ENCODE measurements around the gene PP2D1.

Gene PP2D1

DNA sequence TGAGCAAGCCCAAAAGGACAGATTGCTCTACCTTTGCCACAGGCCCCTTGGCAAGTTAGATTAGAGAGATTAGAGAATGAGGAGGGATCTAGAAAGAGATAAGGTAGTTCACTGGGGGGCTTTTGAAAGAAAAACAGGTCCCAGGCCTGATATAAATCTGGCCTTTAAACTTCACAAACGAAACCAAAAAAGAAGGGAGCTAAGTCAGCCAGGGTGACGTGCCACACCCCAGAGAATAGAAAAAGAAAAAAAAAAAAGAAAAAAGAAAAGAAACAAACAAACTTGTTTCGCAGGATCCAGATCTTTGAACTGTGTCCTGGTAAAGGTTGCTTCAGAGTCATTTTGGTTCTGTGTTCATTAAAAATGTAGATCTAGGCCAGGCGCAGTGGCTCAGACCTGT lies 31.8 kb upstream of the PP2D1 start:
- TF ChIP-seq Cebpa-rat (IDR thresholded peaks at IDR 0.05) = no peak
- peak overlapping the region; percentile 52 to 78 (median 66) for H3K9ac ChIP-seq

DNA sequence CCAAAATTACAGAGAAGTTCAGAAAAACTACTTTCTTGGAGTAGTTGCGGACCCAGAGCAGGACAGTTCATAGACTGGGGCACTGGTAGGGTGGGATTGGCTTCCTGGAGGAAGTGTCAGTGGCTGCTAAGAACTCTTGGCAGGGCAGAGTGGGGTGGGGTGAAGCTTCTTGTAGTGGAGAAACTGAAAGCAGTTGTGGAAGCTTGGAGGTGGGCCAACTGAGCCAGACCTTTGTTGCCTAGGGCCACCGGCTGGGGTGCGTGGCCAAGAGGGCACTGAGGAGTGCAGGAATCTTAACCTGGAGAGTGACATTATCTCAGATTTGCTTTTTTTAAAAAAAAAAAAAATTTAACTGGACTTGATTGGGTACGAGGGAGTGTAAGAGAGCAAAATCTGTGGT lies 31.3 kb upstream of the PP2D1 start:
- Histone ChIP-seq H3K9ac (peak overlapping the region; percentile 52 to 78 (median 66)), H3K27me3 (no peaks in the 10 kb centered on the region), H3K4me2 (peak overlapping the region; percentile 69 to 99 (median 93)), H3K4me3 (peak overlapping the region; percentile 8 to 49 (median 28); a peak in 14 of 20 replicates), H3K27ac (peak overlapping the region; percentile 38 to 71 (median 60); a peak in 19 of 22 replicates), H3K9me3 (replicated peaks in 1 of 11) (no peaks in the 10 kb centered on the region), H3K4me1 (peaks cover 45 to 60% (median 49%) of the 10 kb centered on the region in 10 experiments), H3K36me3 (no peaks in the 10 kb centered on the region), H4K20me1 (peaks cover 0 to 32% (median 11%) of the 10 kb centered on the region in 11 experiments; a peak in 10 of 22 replicates)
- no peak for TF ChIP-seq Cebpa-rat (IDR thresholded peaks at IDR 0.05)

More for the DNA sequence above, 31.8 kb upstream of the PP2D1 start:
- no peaks in the 10 kb centered on the region for H3K9me3 ChIP-seq (replicated peaks in 1 of 11)
- H3K4me3 ChIP-seq = peak overlapping the region; percentile 8 to 49 (median 28); a peak in 14 of 20 replicates
- no peaks in the 10 kb centered on the region for H3K27me3 ChIP-seq
- H3K4me1 ChIP-seq = peaks cover 45 to 60% (median 49%) of the 10 kb centered on the region in 10 experiments
- peak overlapping the region; percentile 38 to 71 (median 60); a peak in 19 of 22 replicates for H3K27ac ChIP-seq
- H4K20me1 ChIP-seq = peaks cover 0 to 32% (median 11%) of the 10 kb centered on the region in 11 experiments; a peak in 10 of 22 replicates
- H3K36me3 ChIP-seq = no peaks in the 10 kb centered on the region
- peak overlapping the region; percentile 69 to 99 (median 93) for H3K4me2 ChIP-seq

DNA sequence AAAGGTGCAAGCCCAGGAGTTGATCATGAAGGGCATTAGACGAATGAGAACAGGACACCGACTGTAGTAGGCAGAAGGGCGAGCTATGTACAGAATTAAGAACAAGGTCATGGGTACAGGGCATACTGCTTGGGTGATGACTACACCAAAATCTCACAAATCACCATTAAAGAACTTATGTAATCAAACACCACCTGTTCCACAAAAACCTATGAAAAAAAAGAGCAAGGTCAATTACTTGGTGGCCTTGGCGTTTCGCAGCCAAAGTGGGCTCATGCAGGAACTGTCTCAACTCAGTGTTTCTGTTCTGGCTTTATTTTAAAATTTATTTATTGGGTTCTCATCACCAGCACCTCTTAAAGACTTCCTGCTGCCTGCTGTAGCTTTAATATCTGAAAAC lies 30.3 kb upstream of the PP2D1 start:
- H3K27me3 ChIP-seq = no peaks in the 10 kb centered on the region
- no peak overlapping the region; a peak in 1 of 22 replicates for H3K27ac ChIP-seq
- H3K9me3 ChIP-seq (replicated peaks in 1 of 11) = no peaks in the 10 kb centered on the region
- no peak for TF ChIP-seq Cebpa-rat (IDR thresholded peaks at IDR 0.05)
- H4K20me1 ChIP-seq = peaks cover 0 to 32% (median 11%) of the 10 kb centered on the region in 11 experiments; a peak in 10 of 22 replicates
- H3K9ac ChIP-seq = 0 out of 22 replicates have a peak overlapping the region, but pooled peaks of 1 of the 11 experiments have one; percentile 88
- H3K4me1 ChIP-seq = peaks cover 45 to 58% (median 49%) of the 10 kb centered on the region in 10 experiments
- no peaks in the 10 kb centered on the region for H3K36me3 ChIP-seq
- H3K4me3 ChIP-seq = no peak overlapping the region
- peak overlapping the region; percentile 92 to 99 (median 97); a peak in 18 of 22 replicates for H3K4me2 ChIP-seq

DNA sequence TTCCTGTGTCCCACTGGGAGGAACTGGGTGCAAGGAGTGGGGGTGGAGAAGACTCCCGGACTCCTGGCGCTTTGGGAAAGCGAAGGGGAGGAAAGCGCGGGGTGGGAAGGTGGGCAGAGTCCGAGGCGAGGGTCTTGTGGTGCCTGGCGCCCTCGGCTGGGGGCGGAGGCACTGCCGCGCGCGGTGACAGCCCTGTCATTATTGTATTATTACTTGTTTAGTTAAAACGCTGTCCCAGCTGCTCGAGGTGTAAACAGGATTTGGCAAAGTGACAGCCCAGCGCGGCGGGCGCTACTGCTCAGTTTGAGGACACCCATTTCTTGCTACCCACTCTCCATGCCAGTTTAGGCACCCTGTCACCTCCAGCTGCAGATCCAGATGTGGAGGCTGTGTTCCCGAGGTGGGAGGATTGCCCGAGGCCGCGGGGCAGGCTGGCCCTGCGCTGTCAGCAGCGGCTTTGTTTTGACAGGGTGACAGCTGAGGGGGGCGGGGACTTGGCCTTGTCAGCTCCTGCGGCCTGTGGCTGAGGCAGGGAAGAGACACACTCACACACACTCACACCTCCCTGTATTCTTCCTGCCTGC lies 29.2 kb upstream of the PP2D1 start:
- Histone ChIP-seq H3K27me3 (no peaks in the 10 kb centered on the region), H3K36me3 (no peaks in the 10 kb centered on the region), H3K9ac (peak overlapping the region; percentile 84 to 90 (median 87)), H3K4me2 (peak overlapping the region; percentile 88 to 99 (median 97)), H3K27ac (peak overlapping the region; percentile 3 to 91 (median 82); a peak in 20 of 22 replicates), H3K4me1 (peaks cover 40 to 54% (median 48%) of the 10 kb centered on the region in 10 experiments), H3K9me3 (replicated peaks in 1 of 11) (no peaks in the 10 kb centered on the region), H3K4me3 (peak overlapping the region; percentile 71 to 96 (median 90)), H4K20me1 (peaks cover 0 to 32% (median 11%) of the 10 kb centered on the region in 11 experiments; a peak in 10 of 22 replicates)
- TF ChIP-seq Cebpa-rat (IDR thresholded peaks at IDR 0.05) = no peak

DNA sequence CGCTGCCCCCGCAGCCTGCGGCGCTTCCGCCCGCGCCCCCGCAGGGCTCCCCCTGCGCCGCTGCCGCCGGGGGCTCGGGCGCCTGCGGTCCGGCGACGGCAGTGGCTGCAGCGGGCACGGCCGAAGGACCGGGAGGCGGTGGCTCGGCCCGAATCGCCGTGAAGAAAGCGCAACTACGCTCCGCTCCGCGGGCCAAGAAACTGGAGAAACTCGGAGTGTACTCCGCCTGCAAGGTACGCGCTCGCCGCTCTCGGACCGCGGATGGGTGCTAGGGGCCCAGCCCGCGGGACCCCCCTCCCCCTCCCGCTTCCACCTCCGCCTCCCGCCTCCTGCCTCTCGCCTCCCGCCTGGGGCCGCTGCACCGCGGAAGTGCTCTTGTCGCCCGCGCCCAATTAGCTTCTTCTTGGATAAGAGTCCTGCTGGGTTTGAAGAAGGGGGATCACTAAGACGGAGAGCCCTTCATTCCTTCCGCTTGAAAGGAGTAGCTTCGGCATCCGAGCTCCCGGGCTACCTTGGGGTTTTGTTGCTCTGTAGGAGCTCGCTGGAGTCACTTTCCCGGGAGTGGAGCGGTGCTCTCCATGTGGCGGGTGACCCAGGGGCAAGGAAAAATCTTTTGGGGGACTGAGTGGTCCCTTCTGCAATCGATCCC lies 28.6 kb upstream of the PP2D1 start:
- no peaks in the 10 kb centered on the region for H3K36me3 ChIP-seq
- peak overlapping the region; percentile 71 to 96 (median 90) for H3K4me3 ChIP-seq
- peaks cover 40 to 53% (median 48%) of the 10 kb centered on the region in 10 experiments for H3K4me1 ChIP-seq
- H3K4me2 ChIP-seq = peak overlapping the region; percentile 88 to 99 (median 97)
- no peak for TF ChIP-seq Cebpa-rat (IDR thresholded peaks at IDR 0.05)
- H4K20me1 ChIP-seq = peaks cover 0 to 32% (median 11%) of the 10 kb centered on the region in 11 experiments; a peak in 10 of 22 replicates
- H3K9ac ChIP-seq = peak overlapping the region; percentile 84 to 90 (median 87)
- H3K9me3 ChIP-seq (replicated peaks in 1 of 11) = no peaks in the 10 kb centered on the region
- H3K27ac ChIP-seq = peak overlapping the region; percentile 76 to 91 (median 82)
- H3K27me3 ChIP-seq = no peaks in the 10 kb centered on the region

DNA sequence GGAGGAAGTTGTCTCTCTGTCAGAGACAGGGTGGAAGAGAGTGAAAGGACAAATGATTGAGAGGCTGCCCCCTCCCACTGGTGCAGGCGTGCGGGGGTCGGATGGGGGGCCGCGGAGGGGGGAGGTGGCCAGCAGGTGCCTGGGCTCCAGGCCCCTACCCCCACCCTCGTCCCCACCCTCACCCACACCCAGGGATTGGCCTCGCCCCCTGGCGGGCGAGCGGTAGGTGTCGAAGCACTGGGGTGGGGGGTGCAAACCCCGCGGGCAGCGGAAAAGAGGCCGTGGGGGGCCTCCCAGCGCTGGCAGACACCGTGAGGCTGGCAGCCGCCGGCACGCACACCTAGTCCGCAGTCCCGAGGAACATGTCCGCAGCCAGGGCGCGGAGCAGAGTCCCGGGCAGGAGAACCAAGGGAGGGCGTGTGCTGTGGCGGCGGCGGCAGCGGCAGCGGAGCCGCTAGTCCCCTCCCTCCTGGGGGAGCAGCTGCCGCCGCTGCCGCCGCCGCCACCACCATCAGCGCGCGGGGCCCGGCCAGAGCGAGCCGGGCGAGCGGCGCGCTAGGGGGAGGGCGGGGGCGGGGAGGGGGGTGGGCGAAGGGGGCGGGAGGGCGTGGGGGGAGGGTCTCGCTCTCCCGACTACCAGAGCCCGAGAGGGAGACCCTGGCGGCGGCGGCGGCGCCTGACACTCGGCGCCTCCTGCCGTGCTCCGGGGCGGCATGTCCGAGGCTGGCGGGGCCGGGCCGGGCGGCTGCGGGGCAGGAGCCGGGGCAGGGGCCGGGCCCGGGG lies 27.9 kb upstream of the PP2D1 start, which contains the start of gene KAT2B:
TSS of gene KAT2B (plus strand) at position 682 of the 783 bp plus-strand sequence. CDS start at position 714, 32 bp downstream.
- Histone ChIP-seq H3K27me3 (no peaks in the 10 kb centered on the region), H3K27ac (peak within 1 kb of the TSS; percentile 76 to 91 (median 82)), H3K4me1 (peaks cover 40 to 53% (median 48%) of the 10 kb centered on the region in 10 experiments)

DNA sequence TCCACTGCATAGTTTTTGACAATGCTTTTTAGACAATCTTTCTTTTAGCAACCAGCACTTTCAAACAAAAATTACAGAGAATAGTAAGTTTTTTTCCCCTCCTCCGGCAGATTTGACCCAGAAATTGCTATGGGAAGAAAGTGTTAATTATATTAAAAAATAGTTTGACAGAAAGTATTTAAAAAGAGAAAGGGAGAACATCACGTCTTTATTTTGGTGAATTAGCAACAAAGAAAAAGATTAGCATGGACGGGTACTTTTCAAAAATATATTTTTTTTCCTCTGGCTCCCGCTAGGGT lies 27.4 kb upstream of the PP2D1 start:
- H3K36me3 ChIP-seq = no peaks in the 10 kb centered on the region
- H4K20me1 ChIP-seq = peaks cover 0 to 32% (median 11%) of the 10 kb centered on the region in 11 experiments; a peak in 10 of 22 replicates
- TF ChIP-seq Cebpa-rat (IDR thresholded peaks at IDR 0.05) = no peak
- peak overlapping the region; percentile 84 to 90 (median 87) for H3K9ac ChIP-seq
- peak overlapping the region; percentile 71 to 96 (median 90) for H3K4me3 ChIP-seq
- H3K27me3 ChIP-seq = no peaks in the 10 kb centered on the region
- no peaks in the 10 kb centered on the region for H3K9me3 ChIP-seq (replicated peaks in 1 of 11)
- H3K27ac ChIP-seq = peak overlapping the region; percentile 62 to 91 (median 82); a peak in 21 of 22 replicates
- peak overlapping the region; percentile 77 to 96 (median 92) for H3K4me2 ChIP-seq
- peaks cover 38 to 51% (median 45%) of the 10 kb centered on the region in 10 experiments for H3K4me1 ChIP-seq

More for the DNA sequence above, 27.9 kb upstream of the PP2D1 start, which contains the start of gene KAT2B:
- Histone ChIP-seq H3K4me3 (peak within 1 kb of the TSS; percentile 71 to 96 (median 90)), H3K4me2 (peak within 1 kb of the TSS; percentile 93 to 99 (median 97)), H3K9ac (peak within 1 kb of the TSS; percentile 84 to 90 (median 87)), H3K9me3 (replicated peaks in 1 of 11) (no peaks in the 10 kb centered on the region), H4K20me1 (peaks cover 0 to 32% (median 11%) of the 10 kb centered on the region in 11 experiments; a peak in 10 of 22 replicates), H3K36me3 (no peaks in the 10 kb centered on the region)
- TF ChIP-seq Cebpa-rat (IDR thresholded peaks at IDR 0.05) = no peak

DNA sequence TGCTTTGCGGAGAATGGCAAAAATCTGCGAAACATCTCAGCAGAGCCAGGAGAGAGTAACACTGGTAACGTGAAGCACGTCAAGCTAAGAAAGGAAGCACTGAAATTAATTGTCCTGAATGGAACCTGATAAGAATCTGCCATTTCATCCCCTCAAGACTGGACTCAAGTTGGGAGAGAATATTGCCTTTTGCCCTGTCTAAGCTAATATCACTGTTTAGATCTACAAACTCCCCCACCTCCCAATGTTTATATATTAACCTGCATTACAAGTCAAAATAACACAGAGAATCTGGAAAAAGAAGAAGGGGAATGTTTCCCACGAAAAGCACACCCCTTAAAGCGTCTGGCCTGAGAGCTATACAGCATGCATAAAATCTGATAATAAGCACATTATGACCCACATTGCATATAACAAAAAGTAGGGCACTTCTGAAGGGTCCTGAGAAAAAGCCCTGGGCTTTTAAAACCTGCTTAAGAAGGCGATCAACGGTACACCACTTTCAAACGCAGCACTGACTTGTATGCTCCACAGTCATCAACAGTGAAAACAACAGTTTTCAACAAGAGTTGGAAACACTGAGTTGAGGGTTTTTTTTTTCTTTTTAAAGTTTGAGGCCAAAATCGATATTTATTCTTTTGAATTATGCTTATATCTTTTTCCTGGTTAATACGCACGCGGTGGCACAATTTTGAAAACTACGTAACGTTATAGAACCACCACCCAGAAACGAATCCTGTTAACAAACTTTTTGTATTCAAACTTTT lies 26.8 kb upstream of the PP2D1 start:
- Histone ChIP-seq H3K4me3 (peak overlapping the region; percentile 71 to 96 (median 90)), H3K9me3 (replicated peaks in 1 of 11) (no peaks in the 10 kb centered on the region)

More for the DNA sequence above, 26.8 kb upstream of the PP2D1 start:
- Histone ChIP-seq H3K27me3 (no peaks in the 10 kb centered on the region), H3K9ac (peak overlapping the region; percentile 84 to 90 (median 87)), H3K4me2 (peak overlapping the region; percentile 77 to 96 (median 92)), H3K27ac (peak overlapping the region; percentile 62 to 91 (median 82); a peak in 21 of 22 replicates), H3K4me1 (peaks cover 33 to 46% (median 40%) of the 10 kb centered on the region in 10 experiments), H3K36me3 (no peaks in the 10 kb centered on the region), H4K20me1 (peaks cover 0 to 28% (median 11%) of the 10 kb centered on the region in 11 experiments; a peak in 10 of 22 replicates)
- TF ChIP-seq Cebpa-rat (IDR thresholded peaks at IDR 0.05) = no peak
